NB4 (cell line): ENCODE results near the gene ACTG2.

Experiments
- DNase-seq: peaks from one replicate; pipeline ENCODE4 v3.0.0; 2010; ENCODE audit warnings: low read depth
- H3K4me3 ChIP-seq: one replicate; pipeline ENCODE4 v1.5.1; 2011; ENCODE audit warnings: mild to moderate bottlenecking, low read depth, low read length, moderate library complexity
- CTCF ChIP-seq: IDR thresholded peaks from one replicate; pipeline ENCODE4 v1.5.1; 2012; ENCODE audit warnings: low read depth, low read length
- MAX ChIP-seq: IDR thresholded peaks from 2 replicates; pipeline ENCODE4 v1.6.1; 2011; ENCODE audit warnings: low read depth, low read length
- MYC ChIP-seq: IDR thresholded peaks from 2 replicates; pipeline ENCODE4 v1.6.1; 2011; ENCODE audit warnings: low read depth, low read length
- POLR2A ChIP-seq: IDR thresholded peaks from 2 replicates; pipeline ENCODE4 v1.6.1; 2011; ENCODE audit warnings: mild to moderate bottlenecking; ENCODE audit not compliant: insufficient read length; ENCODE audit errors: extremely low read depth

Gene ACTG2

DNA sequence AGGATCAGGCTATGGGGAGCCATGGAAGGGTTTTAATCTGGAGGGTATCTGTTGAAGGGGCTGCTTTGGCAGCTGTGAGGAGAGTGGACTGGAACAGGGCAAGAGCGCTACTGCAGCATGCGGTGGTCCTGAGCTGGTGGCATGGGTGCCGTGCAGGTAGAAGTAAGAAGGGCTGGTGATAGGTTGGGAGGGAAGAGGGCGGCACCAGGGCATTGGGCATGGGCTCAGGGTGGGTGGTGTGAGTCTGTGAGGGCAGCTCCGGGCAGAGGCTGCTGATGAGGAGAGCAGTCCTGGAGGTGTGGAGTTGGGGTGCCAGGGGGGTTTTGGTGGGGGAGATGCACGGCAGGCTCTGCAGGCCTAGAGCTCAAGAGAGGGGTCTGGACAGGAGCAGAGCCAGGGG lies 2.1 kb downstream of the ACTG2 start:
- no peak overlapping the region for H3K4me3 ChIP-seq
- no peak for DNase-seq
- TF ChIP-seq POLR2A (no peak), MAX (no peak)

DNA sequence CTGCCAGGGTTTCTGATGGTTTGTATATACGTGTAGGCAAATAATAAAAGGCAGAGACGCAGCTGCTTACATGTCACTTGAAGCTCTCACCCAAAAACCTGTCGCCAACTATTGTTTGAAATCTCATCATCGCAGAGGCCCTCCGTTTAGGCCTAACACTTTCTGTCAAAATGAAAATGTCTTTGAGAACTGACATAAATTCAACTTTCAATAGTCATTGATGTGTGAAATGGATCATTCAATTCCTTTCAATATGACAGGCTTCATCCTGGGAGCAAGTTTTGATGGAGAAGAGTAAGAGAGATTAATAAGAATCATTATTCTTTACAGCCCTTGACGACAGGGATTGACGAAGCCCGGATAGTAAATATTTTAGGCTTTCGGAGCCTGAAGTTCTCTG lies 2.7 kb downstream of the ACTG2 start:
- no peak for DNase-seq
- TF ChIP-seq POLR2A (no peak), MYC (no peak), CTCF (no peak), MAX (no peak)
- no peak overlapping the region for H3K4me3 ChIP-seq

- no peak for DNase-seq
- TF ChIP-seq CTCF, result no peak
- TF ChIP-seq MAX, result no peak
- TF ChIP-seq MYC, result no peak
- TF ChIP-seq POLR2A, result no peak
- no peak overlapping the region for H3K4me3 ChIP-seq
These were observed 3.8 kb downstream of the ACTG2 start for GRCh38 chr2:73896362-73897239.

- no peak overlapping the region for H3K4me3 ChIP-seq
These were observed 4.4 kb downstream of the ACTG2 start for GRCh38 chr2:73897240-73897583.

GRCh38 chr2:73897934-73898333 lies 5.1 kb downstream of the ACTG2 start:
- DNase-seq, result no peak
- TF ChIP-seq POLR2A, result no peak
- TF ChIP-seq MAX, result no peak
- TF ChIP-seq MYC, result no peak
- no peak for TF ChIP-seq CTCF
- H3K4me3 ChIP-seq, result no peak overlapping the region

More at GRCh38 chr2:73897240-73897583, 4.4 kb downstream of the ACTG2 start:
- TF ChIP-seq MAX, result no peak
- TF ChIP-seq POLR2A, result no peak
- no peak for TF ChIP-seq CTCF
- no peak for TF ChIP-seq MYC
- no peak for DNase-seq

DNA sequence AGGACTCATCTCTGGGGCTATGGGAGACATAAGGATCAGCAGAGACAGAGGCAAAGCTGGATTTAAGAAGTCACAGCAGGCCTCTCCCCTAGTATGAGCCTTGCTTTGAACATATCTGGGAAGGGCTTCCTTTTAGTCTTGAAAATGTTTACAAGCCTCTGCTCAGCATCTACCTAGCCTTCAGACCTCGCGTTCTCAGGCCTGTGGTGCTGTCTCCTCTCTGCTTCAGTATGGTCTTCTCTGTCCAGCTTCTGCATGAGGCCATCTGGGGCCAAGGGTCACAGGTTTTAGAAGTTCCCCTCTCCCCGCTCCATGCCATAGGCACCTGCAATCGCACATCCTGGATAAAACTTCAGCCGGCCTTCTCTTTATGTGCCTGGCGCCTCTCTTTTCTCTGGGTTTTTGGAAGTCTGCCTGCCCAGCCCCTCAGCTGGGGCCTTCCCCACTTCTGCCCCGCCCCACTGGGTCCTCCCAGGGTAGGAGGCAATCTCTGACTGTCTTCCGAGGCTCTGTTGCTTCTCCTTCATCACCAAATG lies 7.1 kb downstream of the ACTG2 start:
- TF ChIP-seq MYC (no peak), POLR2A (no peak), CTCF (no peak)
- no peak overlapping the region for H3K4me3 ChIP-seq
- no peak for DNase-seq
